Calu3 (cell line): Measurements from ENCODE around the gene USP46. TPM values are rescaled to one million over a fixed set of nuclear protein-coding genes. Genes with fewer than 3 reads are reported as not detected.

Experiments used
- BruUV-seq: library from RNA; stranded (reverse); fragments of 400-500 nt; replicated peaks from 2 replicates; lab custom pipeline; 2021; lab: Mats Ljungman, UMichigan
- CTCF ChIA-PET: fragments of 300-600 bp; sonication (Branson Sonifier 250); formaldehyde crosslinking; loops from one replicate; lab custom pipeline; 2022; ENCODE audit warnings: antibody characterized with exemption; lab: Charles Lee
- DNase-seq: peaks from one replicate; pipeline ENCODE4 v3.0.0; 2022
- H3K27ac Mint-ChIP-seq: one replicate; pipeline ENCODE4 v1.8.0; 2022; ENCODE audit warnings: mixed read lengths; ENCODE audit not compliant: unreplicated experiment
- H3K27me3 Mint-ChIP-seq: one replicate; pipeline ENCODE4 v1.8.0; 2022; ENCODE audit warnings: mixed read lengths; ENCODE audit not compliant: unreplicated experiment
- H3K36me3 Mint-ChIP-seq: one replicate; pipeline ENCODE4 v1.8.0; 2022; ENCODE audit warnings: mild to moderate bottlenecking, moderate library complexity, mixed read lengths; ENCODE audit not compliant: insufficient read depth, unreplicated experiment
- H3K4me1 Mint-ChIP-seq: one replicate; pipeline ENCODE4 v1.8.0; 2022; ENCODE audit warnings: mild to moderate bottlenecking, low read depth, mixed read lengths; ENCODE audit not compliant: unreplicated experiment
- H3K4me3 Mint-ChIP-seq: one replicate; pipeline ENCODE4 v1.8.0; 2022; ENCODE audit warnings: mild to moderate bottlenecking, low read depth, moderate library complexity, mixed read lengths; ENCODE audit not compliant: unreplicated experiment
- H3K9me3 Mint-ChIP-seq: one replicate; pipeline ENCODE4 v1.8.0; 2022; ENCODE audit warnings: low read depth, mixed read lengths; ENCODE audit not compliant: unreplicated experiment
- CTCF ChIP-seq: fragments of 200-600 bp; IDR thresholded peaks from one replicate; pipeline ENCODE4 v1.8.0; 2022; ENCODE audit warnings: antibody characterized with exemption; ENCODE audit not compliant: unreplicated experiment
- intact Hi-C: fragments of 100-400 bp; cut with micrococcal nuclease; formaldehyde crosslinking; loops from one replicate; pipeline ENCODE4 v1.10.0; 2022; ENCODE audit not compliant: unreplicated experiment
- total RNA-seq: library from RNA; stranded (reverse); gene quantifications from 2 replicates; pipeline ENCODE4 v1.2.3, GENCODE V29; 2022

Gene USP46
- total RNA-seq, 1 experiment from 2014 or later: 12.5 TPM

DNA sequence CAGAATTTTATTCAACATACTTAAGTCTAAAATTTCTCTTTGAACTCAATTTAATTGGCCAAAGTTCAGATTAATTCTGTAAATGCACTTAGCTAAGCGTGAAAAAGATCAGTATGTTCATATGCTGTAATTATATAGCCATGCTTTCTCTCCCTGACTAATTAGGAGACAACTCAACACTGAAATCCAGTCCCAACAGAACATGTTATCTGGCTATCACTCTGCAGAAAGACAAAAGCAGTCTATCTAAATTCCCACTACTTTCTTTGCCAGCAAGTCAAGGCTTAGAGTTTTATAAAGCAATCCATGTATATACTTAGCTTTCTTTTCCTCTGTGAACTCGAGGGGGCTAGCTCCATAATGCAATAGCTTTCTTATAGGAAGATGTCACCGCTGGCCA lies 16.0 kb upstream of the USP46 start:
- intact Hi-C loops: no loop called here
- CTCF ChIA-PET: no interaction called here
- H3K9me3 Mint-ChIP-seq: no peaks in the 10 kb centered on the region
- no peak overlapping the region for H3K27ac Mint-ChIP-seq
- TF ChIP-seq CTCF: no peak
- no TSS peak for BruUV-seq
- H3K27me3 Mint-ChIP-seq: no peaks in the 10 kb centered on the region
- H3K4me3 Mint-ChIP-seq: no peak overlapping the region
- no peaks in the 10 kb centered on the region for H3K36me3 Mint-ChIP-seq
- no peak for DNase-seq
- no peaks in the 10 kb centered on the region for H3K4me1 Mint-ChIP-seq

GRCh38 chr4:52670739-52671138 lies 11.6 kb upstream of the USP46 start:
- Mint-ChIP-seq H3K27me3 (peaks cover 16% of the 10 kb centered on the region), H3K27ac (no peak overlapping the region), H3K36me3 (no peaks in the 10 kb centered on the region), H3K4me1 (no peaks in the 10 kb centered on the region), H3K4me3 (no peak overlapping the region), H3K9me3 (no peaks in the 10 kb centered on the region)
- no TSS peak for BruUV-seq
- CTCF ChIA-PET: no interaction called here
- intact Hi-C loops: no loop called here
- DNase-seq: no peak
- no peak for TF ChIP-seq CTCF

- BruUV-seq: no TSS peak
- H3K4me3 Mint-ChIP-seq: no peak overlapping the region
- DNase-seq: no peak
- peaks cover 22% of the 10 kb centered on the region for H3K27me3 Mint-ChIP-seq
- intact Hi-C loops: no loop called here
- H3K36me3 Mint-ChIP-seq: no peaks in the 10 kb centered on the region
- no peaks in the 10 kb centered on the region for H3K9me3 Mint-ChIP-seq
- H3K4me1 Mint-ChIP-seq: no peaks in the 10 kb centered on the region
- TF ChIP-seq CTCF: no peak
- CTCF ChIA-PET: no interaction called here
- no peak overlapping the region for H3K27ac Mint-ChIP-seq
Observed at GRCh38 chr4:52670121-52670520, 11.0 kb upstream of the USP46 start.

DNA sequence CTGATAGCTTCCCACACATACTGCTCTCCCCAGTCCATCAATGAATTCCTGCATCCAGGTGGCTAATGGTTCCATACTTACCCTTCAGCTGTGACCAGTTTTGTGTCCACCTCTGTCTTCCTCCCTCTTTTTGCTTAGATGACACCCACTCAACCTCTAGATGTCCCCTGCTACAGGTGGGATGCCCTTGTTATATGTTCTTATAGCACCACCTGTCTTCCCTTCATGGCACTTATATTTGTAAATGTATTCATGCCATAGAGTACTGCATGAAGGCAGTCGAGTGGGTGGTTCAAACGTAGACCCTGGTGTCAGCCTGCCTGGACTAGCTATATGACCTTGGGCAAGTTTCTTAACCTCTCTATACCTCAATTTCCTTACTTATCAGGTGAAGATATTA lies 6.5 kb upstream of the USP46 start:
- TF ChIP-seq CTCF: no peak
- Mint-ChIP-seq H3K27me3 (peaks cover 24% of the 10 kb centered on the region), H3K9me3 (peaks cover 3% of the 10 kb centered on the region), H3K27ac (no peak overlapping the region), H3K4me1 (peaks cover 2% of the 10 kb centered on the region), H3K36me3 (peaks cover 7% of the 10 kb centered on the region), H3K4me3 (no peak overlapping the region)
- no TSS peak for BruUV-seq
- CTCF ChIA-PET: interaction anchor here (0.6 kb wide), 1 partner anchor 31 kb away, joined by 4 read pairs; no protein-coding TSS in a partner anchor
- DNase-seq: no peak
- intact Hi-C loops: loop anchor here (10.0 kb wide), 1 partner anchor 49 kb away; no protein-coding TSS in a partner anchor
